Fibroblast of villous mesenchyme (primary cell): ENCODE data around the gene PPP4R4. TPM values are rescaled to one million over a fixed set of nuclear protein-coding genes. Genes with fewer than 3 reads are reported as not detected.

Experiments used
- DNase-seq: peaks from one replicate; pipeline ENCODE4 v3.0.0-alpha.2; 2010; ENCODE audit warnings: low read depth
- H3K4me3 ChIP-seq: 2 replicates; pipeline ENCODE4 v1.5.1; 2011; ENCODE audit warnings: low read depth, mild to moderate bottlenecking, low read length
- total RNA-seq: library from RNA; depleted of rRNA; stranded (reverse); fragments of >200 nt; gene quantifications from 2 replicates; pipeline ENCODE4 v1.2.3, GENCODE V29; 2012
- TF ChIP-seq, protein P1 (sequence below): IDR thresholded peaks from 2 replicates; pipeline ENCODE4 v1.5.1; 2012; ENCODE audit warnings: low read depth, mild to moderate bottlenecking, low read length; ENCODE audit not compliant: insufficient read depth

Gene PPP4R4
- total RNA-seq, 1 donor, result 0.43 TPM

- H3K4me3 ChIP-seq, result no peak overlapping the region
Measured at GRCh38 chr14:94136575-94137331, 37.4 kb upstream of the PPP4R4 start.

DNA sequence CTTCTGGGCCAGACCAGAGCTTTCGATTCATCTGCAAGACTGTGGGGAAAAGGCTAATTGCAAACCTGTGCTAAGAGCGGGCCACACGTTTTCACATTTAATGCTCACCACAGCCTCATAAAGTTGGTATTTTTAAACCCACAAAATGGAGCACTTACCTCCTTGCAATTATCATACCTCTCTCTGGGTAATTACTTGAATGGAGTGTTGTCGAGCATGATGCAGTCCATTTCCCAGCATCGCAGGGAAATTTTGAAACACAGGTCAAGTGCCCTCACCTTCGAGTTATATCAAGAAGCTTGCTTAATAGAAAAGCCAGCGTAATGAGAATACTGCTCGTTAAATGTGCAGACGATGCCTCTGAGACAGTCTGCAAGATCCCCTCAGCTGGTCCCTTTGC, 35.9 kb upstream of the PPP4R4 start:
- H3K4me3 ChIP-seq, result no peak overlapping the region
- DNase-seq, result no peak
- TF ChIP-seq, protein P1, sequence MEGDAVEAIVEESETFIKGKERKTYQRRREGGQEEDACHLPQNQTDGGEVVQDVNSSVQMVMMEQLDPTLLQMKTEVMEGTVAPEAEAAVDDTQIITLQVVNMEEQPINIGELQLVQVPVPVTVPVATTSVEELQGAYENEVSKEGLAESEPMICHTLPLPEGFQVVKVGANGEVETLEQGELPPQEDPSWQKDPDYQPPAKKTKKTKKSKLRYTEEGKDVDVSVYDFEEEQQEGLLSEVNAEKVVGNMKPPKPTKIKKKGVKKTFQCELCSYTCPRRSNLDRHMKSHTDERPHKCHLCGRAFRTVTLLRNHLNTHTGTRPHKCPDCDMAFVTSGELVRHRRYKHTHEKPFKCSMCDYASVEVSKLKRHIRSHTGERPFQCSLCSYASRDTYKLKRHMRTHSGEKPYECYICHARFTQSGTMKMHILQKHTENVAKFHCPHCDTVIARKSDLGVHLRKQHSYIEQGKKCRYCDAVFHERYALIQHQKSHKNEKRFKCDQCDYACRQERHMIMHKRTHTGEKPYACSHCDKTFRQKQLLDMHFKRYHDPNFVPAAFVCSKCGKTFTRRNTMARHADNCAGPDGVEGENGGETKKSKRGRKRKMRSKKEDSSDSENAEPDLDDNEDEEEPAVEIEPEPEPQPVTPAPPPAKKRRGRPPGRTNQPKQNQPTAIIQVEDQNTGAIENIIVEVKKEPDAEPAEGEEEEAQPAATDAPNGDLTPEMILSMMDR, result no peak

More at GRCh38 chr14:94136575-94137331, 37.4 kb upstream of the PPP4R4 start:
- TF ChIP-seq, protein P1, result peak; percentile 99
- peak; percentile 85 for DNase-seq

DNA sequence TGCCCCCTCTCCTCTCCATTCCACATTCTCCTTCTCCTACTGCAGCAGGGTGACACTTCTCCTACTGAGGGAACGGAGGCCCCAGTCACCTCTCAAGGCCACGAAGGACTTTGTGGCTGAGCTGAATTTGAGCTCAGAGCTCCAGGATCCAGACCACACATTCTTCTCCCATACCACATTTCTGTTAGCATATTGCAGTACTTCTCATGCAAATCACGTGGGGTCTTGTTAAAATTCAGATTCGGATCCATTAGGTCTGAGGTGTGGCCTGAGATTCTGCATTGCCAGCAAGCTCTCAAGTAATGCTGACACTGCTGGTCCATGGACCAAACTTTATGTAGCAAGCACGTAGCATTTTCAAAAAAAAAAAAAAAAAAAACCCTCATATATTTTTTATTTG, 35.1 kb upstream of the PPP4R4 start:
- DNase-seq, result no peak
- TF ChIP-seq, protein P1, result no peak

GRCh38 chr14:94139421-94139820, 34.7 kb upstream of the PPP4R4 start:
- no peak for DNase-seq
- TF ChIP-seq, protein P1, result no peak
- no peak overlapping the region for H3K4me3 ChIP-seq

More for the DNA sequence above, 35.1 kb upstream of the PPP4R4 start:
- no peak overlapping the region for H3K4me3 ChIP-seq

GRCh38 chr14:94142247-94142646, 31.9 kb upstream of the PPP4R4 start:
- no peak overlapping the region for H3K4me3 ChIP-seq
- TF ChIP-seq, protein P1, result no peak
- DNase-seq, result no peak

- TF ChIP-seq, protein P1, result no peak
- H3K4me3 ChIP-seq, result no peak overlapping the region
- DNase-seq, result no peak
Measured at GRCh38 chr14:94142836-94143235, 31.3 kb upstream of the PPP4R4 start.
